ENCODE data around the gene SEMA4A.

SEMA4A gene

GRCh38 chr1:156191292-156191964 is 38.0 kb downstream of the SEMA4A start:
- peaks cover 14% of the 10 kb centered on the region for H3K9me3 ChIP-seq (ENCODE audit: control insufficient read depth, insufficient read depth, low read length)
- H3K27me3 ChIP-seq (ENCODE audit: control insufficient read depth, insufficient read depth, low read length): no peaks in the 10 kb centered on the region
- H3K4me1 ChIP-seq (ENCODE audit: control insufficient read depth, insufficient read depth, low read length): no peaks in the 10 kb centered on the region; the same call in 1 of the 2 replicates
- H3K9ac ChIP-seq (ENCODE audit: low read depth, low read length): no peak overlapping the region
- peaks cover 11% of the 10 kb centered on the region for H3K36me3 ChIP-seq (ENCODE audit: control insufficient read depth, insufficient read depth, low read length)
- no peak overlapping the region for H3K27ac ChIP-seq (ENCODE audit: low read depth, low read length)
- no peak overlapping the region for H3K4me3 ChIP-seq (ENCODE audit: low read depth, low read length)

- H3K4me3 ChIP-seq (ENCODE audit: low read depth, low read length): peak overlapping the region; percentile 44
- H3K27me3 ChIP-seq (ENCODE audit: control insufficient read depth, insufficient read depth, low read length): no peaks in the 10 kb centered on the region
- peaks cover 8% of the 10 kb centered on the region; the same call in 1 of the 2 replicates for H3K9me3 ChIP-seq (ENCODE audit: control insufficient read depth, insufficient read depth, low read length)
- H3K9ac ChIP-seq (ENCODE audit: low read depth, low read length): peak overlapping the region; percentile 67
- no peaks in the 10 kb centered on the region; the same call in 1 of the 2 replicates for H3K4me1 ChIP-seq (ENCODE audit: control insufficient read depth, insufficient read depth, low read length)
- peak overlapping the region; percentile 89 for H3K27ac ChIP-seq (ENCODE audit: low read depth, low read length)
- peaks cover 14% of the 10 kb centered on the region for H3K36me3 ChIP-seq (ENCODE audit: control insufficient read depth, insufficient read depth, low read length)
Measured at GRCh38 chr1:156193208-156193487, 39.8 kb downstream of the SEMA4A start.

GRCh38 chr1:156193488-156194299 is 40.3 kb downstream of the SEMA4A start, which contains the start of gene SLC25A44:
Gene SLC25A44 (plus strand): TSS chr1:156194104. CDS start chr1:156199848, 5,744 bp downstream.
- Histone ChIP-seq H3K9ac (ENCODE audit: low read depth, low read length) (peak within 1 kb of the TSS; percentile 67), H3K4me1 (ENCODE audit: control insufficient read depth, insufficient read depth, low read length) (no peaks in the 10 kb centered on the region; the same call in 1 of the 2 replicates), H3K27me3 (ENCODE audit: control insufficient read depth, insufficient read depth, low read length) (no peaks in the 10 kb centered on the region), H3K36me3 (ENCODE audit: control insufficient read depth, insufficient read depth, low read length) (peaks cover 15% of the 10 kb centered on the region), H3K27ac (ENCODE audit: low read depth, low read length) (peak within 1 kb of the TSS; percentile 89), H3K4me3 (ENCODE audit: low read depth, low read length) (peak within 1 kb of the TSS; percentile 92), H3K9me3 (ENCODE audit: control insufficient read depth, insufficient read depth, low read length) (peaks cover 6% of the 10 kb centered on the region; the same call in 1 of the 2 replicates)

- Histone ChIP-seq H3K27ac (ENCODE audit: low read depth, low read length) (peak overlapping the region; percentile 58), H3K9ac (ENCODE audit: low read depth, low read length) (peak overlapping the region; percentile 38; the same call in 1 of the 2 replicates), H3K4me3 (ENCODE audit: low read depth, low read length) (peak overlapping the region; percentile 92), H3K9me3 (ENCODE audit: control insufficient read depth, insufficient read depth, low read length) (0 out of 2 replicates have a peak, but pooled peaks cover under 1% of the 10 kb centered on the region), H3K4me1 (ENCODE audit: control insufficient read depth, insufficient read depth, low read length) (no peaks in the 10 kb centered on the region; the same call in 1 of the 2 replicates), H3K27me3 (ENCODE audit: control insufficient read depth, insufficient read depth, low read length) (no peaks in the 10 kb centered on the region), H3K36me3 (ENCODE audit: control insufficient read depth, insufficient read depth, low read length) (peaks cover 20% of the 10 kb centered on the region)
Measured at GRCh38 chr1:156194300-156194652, 40.9 kb downstream of the SEMA4A start.

- no peaks in the 10 kb centered on the region; the same call in 1 of the 2 replicates for H3K4me1 ChIP-seq (ENCODE audit: control insufficient read depth, insufficient read depth, low read length)
- H3K27ac ChIP-seq (ENCODE audit: low read depth, low read length): no peak overlapping the region
- peaks cover 34% of the 10 kb centered on the region for H3K36me3 ChIP-seq (ENCODE audit: control insufficient read depth, insufficient read depth, low read length)
- no peak overlapping the region for H3K4me3 ChIP-seq (ENCODE audit: low read depth, low read length)
- no peak overlapping the region for H3K9ac ChIP-seq (ENCODE audit: low read depth, low read length)
- H3K9me3 ChIP-seq (ENCODE audit: control insufficient read depth, insufficient read depth, low read length): no peaks in the 10 kb centered on the region
- H3K27me3 ChIP-seq (ENCODE audit: control insufficient read depth, insufficient read depth, low read length): no peaks in the 10 kb centered on the region
Measured at GRCh38 chr1:156195853-156196252, 42.5 kb downstream of the SEMA4A start.

- no peaks in the 10 kb centered on the region; the same call in 1 of the 2 replicates for H3K4me1 ChIP-seq (ENCODE audit: control insufficient read depth, insufficient read depth, low read length)
- peaks cover 34% of the 10 kb centered on the region for H3K36me3 ChIP-seq (ENCODE audit: control insufficient read depth, insufficient read depth, low read length)
- H3K9me3 ChIP-seq (ENCODE audit: control insufficient read depth, insufficient read depth, low read length): no peaks in the 10 kb centered on the region
- H3K4me3 ChIP-seq (ENCODE audit: low read depth, low read length): no peak overlapping the region
- no peaks in the 10 kb centered on the region for H3K27me3 ChIP-seq (ENCODE audit: control insufficient read depth, insufficient read depth, low read length)
- H3K9ac ChIP-seq (ENCODE audit: low read depth, low read length): no peak overlapping the region
- no peak overlapping the region for H3K27ac ChIP-seq (ENCODE audit: low read depth, low read length)
Measured at GRCh38 chr1:156196445-156196844, 43.1 kb downstream of the SEMA4A start.

GRCh38 chr1:156198831-156199349 is 45.5 kb downstream of the SEMA4A start:
- Histone ChIP-seq H3K9ac (ENCODE audit: low read depth, low read length) (no peak overlapping the region), H3K27ac (ENCODE audit: low read depth, low read length) (peak overlapping the region; percentile 7), H3K36me3 (ENCODE audit: control insufficient read depth, insufficient read depth, low read length) (peaks cover 50% of the 10 kb centered on the region), H3K9me3 (ENCODE audit: control insufficient read depth, insufficient read depth, low read length) (no peaks in the 10 kb centered on the region), H3K4me3 (ENCODE audit: low read depth, low read length) (no peak overlapping the region), H3K27me3 (ENCODE audit: control insufficient read depth, insufficient read depth, low read length) (no peaks in the 10 kb centered on the region), H3K4me1 (ENCODE audit: control insufficient read depth, insufficient read depth, low read length) (no peaks in the 10 kb centered on the region; the same call in 1 of the 2 replicates)

GRCh38 chr1:156200044-156200443 is 46.7 kb downstream of the SEMA4A start:
- H3K9me3 ChIP-seq (ENCODE audit: control insufficient read depth, insufficient read depth, low read length): no peaks in the 10 kb centered on the region
- no peak overlapping the region for H3K9ac ChIP-seq (ENCODE audit: low read depth, low read length)
- no peaks in the 10 kb centered on the region for H3K27me3 ChIP-seq (ENCODE audit: control insufficient read depth, insufficient read depth, low read length)
- no peaks in the 10 kb centered on the region; the same call in 1 of the 2 replicates for H3K4me1 ChIP-seq (ENCODE audit: control insufficient read depth, insufficient read depth, low read length)
- no peak overlapping the region for H3K27ac ChIP-seq (ENCODE audit: low read depth, low read length)
- no peak overlapping the region for H3K4me3 ChIP-seq (ENCODE audit: low read depth, low read length)
- peaks cover 50% of the 10 kb centered on the region for H3K36me3 ChIP-seq (ENCODE audit: control insufficient read depth, insufficient read depth, low read length)

GRCh38 chr1:156203331-156203730 is 49.9 kb downstream of the SEMA4A start:
- H3K27ac ChIP-seq (ENCODE audit: low read depth, low read length): no peak overlapping the region

GRCh38 chr1:156204686-156205085 is 51.3 kb downstream of the SEMA4A start:
- H3K4me1 ChIP-seq (ENCODE audit: control insufficient read depth, insufficient read depth, low read length): peaks cover 12% of the 10 kb centered on the region
- H3K27me3 ChIP-seq (ENCODE audit: control insufficient read depth, insufficient read depth, low read length): no peaks in the 10 kb centered on the region
- no peak overlapping the region for H3K9ac ChIP-seq (ENCODE audit: low read depth, low read length)
- H3K9me3 ChIP-seq (ENCODE audit: control insufficient read depth, insufficient read depth, low read length): no peaks in the 10 kb centered on the region
- H3K36me3 ChIP-seq (ENCODE audit: control insufficient read depth, insufficient read depth, low read length): peaks cover 61% of the 10 kb centered on the region
- H3K4me3 ChIP-seq (ENCODE audit: low read depth, low read length): no peak overlapping the region
- no peak overlapping the region for H3K27ac ChIP-seq (ENCODE audit: low read depth, low read length)

More at GRCh38 chr1:156203331-156203730, 49.9 kb downstream of the SEMA4A start:
- Histone ChIP-seq H3K9me3 (ENCODE audit: control insufficient read depth, insufficient read depth, low read length) (no peaks in the 10 kb centered on the region), H3K36me3 (ENCODE audit: control insufficient read depth, insufficient read depth, low read length) (peaks cover 62% of the 10 kb centered on the region), H3K9ac (ENCODE audit: low read depth, low read length) (no peak overlapping the region), H3K4me1 (ENCODE audit: control insufficient read depth, insufficient read depth, low read length) (peaks cover under 1% of the 10 kb centered on the region), H3K27me3 (ENCODE audit: control insufficient read depth, insufficient read depth, low read length) (no peaks in the 10 kb centered on the region), H3K4me3 (ENCODE audit: low read depth, low read length) (no peak overlapping the region)

- Histone ChIP-seq H3K27ac (ENCODE audit: low read depth, low read length) (no peak overlapping the region), H3K4me3 (ENCODE audit: low read depth, low read length) (no peak overlapping the region), H3K27me3 (ENCODE audit: control insufficient read depth, insufficient read depth, low read length) (no peaks in the 10 kb centered on the region), H3K36me3 (ENCODE audit: control insufficient read depth, insufficient read depth, low read length) (peaks cover 60% of the 10 kb centered on the region), H3K9me3 (ENCODE audit: control insufficient read depth, insufficient read depth, low read length) (no peaks in the 10 kb centered on the region), H3K4me1 (ENCODE audit: control insufficient read depth, insufficient read depth, low read length) (peaks cover 22% of the 10 kb centered on the region), H3K9ac (ENCODE audit: low read depth, low read length) (no peak overlapping the region)
Measured at GRCh38 chr1:156211243-156211642, 57.9 kb downstream of the SEMA4A start.

Measured in HUES48 (cell line).